Chondrocyte (in vitro differentiated cells): ENCODE measurements around the gene ERBB3. TPM values are rescaled to one million over a fixed set of nuclear protein-coding genes. Genes with fewer than 3 reads are reported as not detected.

Experiments used
- DNase-seq: peaks from one replicate; pipeline ENCODE4 v3.0.0; 2021; ENCODE audit warnings: mixed read lengths, low spot score
- H3K27ac Mint-ChIP-seq: one replicate; pipeline ENCODE4 v1.8.0; 2021; ENCODE audit warnings: mild to moderate bottlenecking, moderate library complexity, mixed read lengths; ENCODE audit not compliant: unreplicated experiment
- H3K27me3 Mint-ChIP-seq: 2 replicates; pipeline ENCODE4 v1.8.0; 2021; ENCODE audit warnings: low read depth, mixed read lengths
- H3K36me3 Mint-ChIP-seq: 2 replicates; pipeline ENCODE4 v1.8.0; 2021; ENCODE audit warnings: low read depth, mixed read lengths
- H3K4me1 Mint-ChIP-seq: 2 replicates; pipeline ENCODE4 v1.8.0; 2021; ENCODE audit warnings: low read depth, mild to moderate bottlenecking, mixed read lengths
- H3K4me3 Mint-ChIP-seq: one replicate; pipeline ENCODE4 v1.8.0; 2021; ENCODE audit warnings: mild to moderate bottlenecking, moderate library complexity, mixed read lengths; ENCODE audit not compliant: unreplicated experiment
- H3K9me3 Mint-ChIP-seq: 2 replicates; pipeline ENCODE4 v1.8.0; 2021; ENCODE audit warnings: low read depth, mixed read lengths
- CTCF ChIP-seq: fragments of 200-600 bp; sonication (generic); IDR thresholded peaks from 2 replicates; pipeline ENCODE4 v1.5.0; 2021; ENCODE audit warnings: antibody characterized with exemption, mild to moderate bottlenecking, moderate library complexity
- total RNA-seq: library from RNA; stranded (reverse); gene quantifications from 3 replicates; pipeline ENCODE4 v1.2.1, GENCODE V29; 2021

ERBB3 gene
- total RNA-seq, 1 donor from 2014 or later, result 0.52 TPM

GRCh38 chr12:56086608-56087007 is 6.6 kb downstream of the ERBB3 start:
- no peaks in the 10 kb centered on the region for H3K9me3 Mint-ChIP-seq
- TF ChIP-seq CTCF, result no peak
- H3K27ac Mint-ChIP-seq, result no peak overlapping the region
- peaks cover 1% of the 10 kb centered on the region for H3K27me3 Mint-ChIP-seq
- H3K4me3 Mint-ChIP-seq, result no peak overlapping the region
- no peaks in the 10 kb centered on the region for H3K36me3 Mint-ChIP-seq
- no peak for DNase-seq
- H3K4me1 Mint-ChIP-seq, result no peaks in the 10 kb centered on the region

- no peak overlapping the region for H3K4me3 Mint-ChIP-seq
- DNase-seq, result no peak
- no peaks in the 10 kb centered on the region for H3K9me3 Mint-ChIP-seq
- no peak overlapping the region for H3K27ac Mint-ChIP-seq
- TF ChIP-seq CTCF, result no peak
- no peaks in the 10 kb centered on the region for H3K27me3 Mint-ChIP-seq
- no peaks in the 10 kb centered on the region for H3K4me1 Mint-ChIP-seq
- no peaks in the 10 kb centered on the region for H3K36me3 Mint-ChIP-seq
Measured at GRCh38 chr12:56087220-56087619, 7.3 kb downstream of the ERBB3 start.

GRCh38 chr12:56097738-56098137 is 17.8 kb downstream of the ERBB3 start:
- no peak overlapping the region for H3K27ac Mint-ChIP-seq
- no peak for DNase-seq
- TF ChIP-seq CTCF, result no peak
- no peak overlapping the region for H3K4me3 Mint-ChIP-seq
- H3K4me1 Mint-ChIP-seq, result no peaks in the 10 kb centered on the region
- peaks cover 17% of the 10 kb centered on the region for H3K27me3 Mint-ChIP-seq
- peaks cover 6% of the 10 kb centered on the region for H3K9me3 Mint-ChIP-seq
- H3K36me3 Mint-ChIP-seq, result no peaks in the 10 kb centered on the region

- Mint-ChIP-seq H3K27ac (no peak overlapping the region), H3K9me3 (no peaks in the 10 kb centered on the region), H3K36me3 (no peaks in the 10 kb centered on the region), H3K4me3 (no peak overlapping the region), H3K4me1 (peaks cover 6% of the 10 kb centered on the region), H3K27me3 (peaks cover 15% of the 10 kb centered on the region)
- TF ChIP-seq CTCF, result no peak
- DNase-seq, result no peak
Measured at GRCh38 chr12:56098592-56098991, 18.6 kb downstream of the ERBB3 start.

GRCh38 chr12:56099787-56100186 is 19.8 kb downstream of the ERBB3 start:
- no peak for DNase-seq
- no peak for TF ChIP-seq CTCF
- H3K4me3 Mint-ChIP-seq, result no peak overlapping the region
- no peaks in the 10 kb centered on the region for H3K9me3 Mint-ChIP-seq
- no peak overlapping the region for H3K27ac Mint-ChIP-seq
- peaks cover 11% of the 10 kb centered on the region for H3K4me1 Mint-ChIP-seq
- H3K36me3 Mint-ChIP-seq, result no peaks in the 10 kb centered on the region
- peaks cover 15% of the 10 kb centered on the region for H3K27me3 Mint-ChIP-seq
